Tibial artery (tissue), 4 donors: ENCODE measurements around the gene GIGYF1.

Experiments used
- DNase-seq, 2 donors: peaks; one replicate each; pipeline ENCODE4 v3.0.0-alpha.2; 2019
- H3K27ac ChIP-seq, 2 donors: fragments of 200-600 bp; sonication (generic) in 1 of 2; 1 replicate in 1 of 2; 2 replicates in 1 of 2; pipeline ENCODE4 v1.5.1; 2018 to 2019; ENCODE audit warnings: mild to moderate bottlenecking in 1 of 2
- H3K27me3 ChIP-seq, 2 donors: fragments of 200-600 bp; sonication (generic) in 1 of 2; one replicate each; pipeline versions ENCODE4 v1.5.1 to v1.6.0; 2016 to 2019
- H3K36me3 ChIP-seq, 3 donors: fragments of 200-600 bp; sonication (generic) in 2 of 3; one replicate each; pipeline ENCODE4 v1.5.1; 2016 to 2019; ENCODE audit warnings: mild to moderate bottlenecking in 2 of 3
- H3K4me1 ChIP-seq, 4 donors: fragments of 200-600 bp; sonication (generic) in 2 of 4; 1 replicate in 3 of 4; 2 replicates in 1 of 4; pipeline ENCODE4 v1.5.1; 2016 to 2019
- H3K4me3 ChIP-seq, 2 donors: fragments of 200-600 bp; sonication (generic) in 1 of 2; 1 replicate in 1 of 2; 2 replicates in 1 of 2; pipeline ENCODE4 v1.5.1; 2018 to 2019; ENCODE audit warnings: mild to moderate bottlenecking in 2 of 2
- H3K9me3 ChIP-seq, 3 donors: fragments of 200-600 bp; sonication (generic) in 1 of 3; one replicate each; pipeline ENCODE4 v1.5.1; 2016 to 2019
- intact Hi-C: fragments of 100-400 bp; cut with DNase I; formaldehyde crosslinking; loops from one replicate; pipeline ENCODE4 v1.15.0; 2023; ENCODE audit warnings: low total_unique reads
- TF ChIP-seq, protein P1 (sequence below), 2 experiments: fragments of 200-600 bp in 1 of 2; fragments of 450-650 bp in 1 of 2; IDR thresholded peaks; one replicate each; pipeline ENCODE4 v1.5.1; 2017 to 2019; ENCODE audit warnings: antibody characterized with exemption in 2 of 2, mild to moderate bottlenecking in 1 of 2, moderate library complexity in 1 of 2

Gene GIGYF1

DNA sequence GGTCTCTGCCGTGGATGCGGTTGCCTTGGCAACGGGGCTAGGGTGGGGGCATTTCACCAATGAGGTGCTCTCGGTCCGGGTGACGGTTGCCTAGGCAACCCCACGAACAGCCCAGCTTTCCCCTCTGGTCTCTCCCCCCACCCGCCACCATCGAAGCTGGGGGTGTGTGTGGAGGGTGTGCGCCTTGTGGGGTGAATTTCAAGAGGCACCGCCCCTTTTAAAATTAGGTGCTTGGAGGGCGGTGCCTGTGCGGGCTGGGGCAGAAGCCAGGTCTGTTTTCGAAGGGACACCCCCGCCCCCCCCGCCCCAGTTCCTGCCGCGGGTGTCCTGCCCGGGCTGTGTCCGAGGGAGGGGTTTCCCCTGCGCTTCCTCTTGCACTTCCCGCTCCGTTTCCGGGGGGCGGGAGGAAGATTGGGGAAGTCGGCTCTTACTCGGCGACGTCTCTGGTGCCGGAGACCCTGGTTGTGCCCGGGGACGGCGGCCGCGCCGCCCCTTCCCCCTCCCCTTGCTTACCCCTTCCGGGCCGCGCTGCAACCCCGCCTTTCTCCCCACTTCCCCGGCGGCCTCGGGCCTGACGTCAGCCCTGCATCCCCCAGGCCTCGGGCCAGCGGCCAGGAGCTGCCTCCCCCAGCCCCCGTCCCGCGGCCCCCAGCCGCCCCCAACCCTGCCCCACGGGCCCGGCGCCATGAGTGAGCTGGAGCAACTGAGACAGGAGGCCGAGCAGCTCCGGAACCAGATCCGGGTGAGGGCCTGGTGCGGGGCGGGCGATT is 18.3 kb downstream of the GIGYF1 start:
- no peaks in the 10 kb centered on the region for H3K27me3 ChIP-seq
- H3K4me3 ChIP-seq: peak overlapping the region; percentile 98 to 99
- peaks cover 29 to 44% (median 40%) of the 10 kb centered on the region in 3 donors for H3K36me3 ChIP-seq
- TF ChIP-seq, protein P1, sequence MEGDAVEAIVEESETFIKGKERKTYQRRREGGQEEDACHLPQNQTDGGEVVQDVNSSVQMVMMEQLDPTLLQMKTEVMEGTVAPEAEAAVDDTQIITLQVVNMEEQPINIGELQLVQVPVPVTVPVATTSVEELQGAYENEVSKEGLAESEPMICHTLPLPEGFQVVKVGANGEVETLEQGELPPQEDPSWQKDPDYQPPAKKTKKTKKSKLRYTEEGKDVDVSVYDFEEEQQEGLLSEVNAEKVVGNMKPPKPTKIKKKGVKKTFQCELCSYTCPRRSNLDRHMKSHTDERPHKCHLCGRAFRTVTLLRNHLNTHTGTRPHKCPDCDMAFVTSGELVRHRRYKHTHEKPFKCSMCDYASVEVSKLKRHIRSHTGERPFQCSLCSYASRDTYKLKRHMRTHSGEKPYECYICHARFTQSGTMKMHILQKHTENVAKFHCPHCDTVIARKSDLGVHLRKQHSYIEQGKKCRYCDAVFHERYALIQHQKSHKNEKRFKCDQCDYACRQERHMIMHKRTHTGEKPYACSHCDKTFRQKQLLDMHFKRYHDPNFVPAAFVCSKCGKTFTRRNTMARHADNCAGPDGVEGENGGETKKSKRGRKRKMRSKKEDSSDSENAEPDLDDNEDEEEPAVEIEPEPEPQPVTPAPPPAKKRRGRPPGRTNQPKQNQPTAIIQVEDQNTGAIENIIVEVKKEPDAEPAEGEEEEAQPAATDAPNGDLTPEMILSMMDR (IDR thresholded peaks at IDR 0.05): no peak
- peak; percentile 84 to 91 for DNase-seq
- peaks cover 0 to 36% (median 14%) of the 10 kb centered on the region in 4 donors for H3K4me1 ChIP-seq
- H3K27ac ChIP-seq: peak overlapping the region; percentile 99 to 100
- H3K9me3 ChIP-seq: no peaks in the 10 kb centered on the region
- intact Hi-C loops: loop anchor here (5.0 to 10.0 kb wide), 2 partner anchors 88 to 201 kb away; partner anchors contain the start of genes FBXO24, LRCH4 and TSC22D4

DNA sequence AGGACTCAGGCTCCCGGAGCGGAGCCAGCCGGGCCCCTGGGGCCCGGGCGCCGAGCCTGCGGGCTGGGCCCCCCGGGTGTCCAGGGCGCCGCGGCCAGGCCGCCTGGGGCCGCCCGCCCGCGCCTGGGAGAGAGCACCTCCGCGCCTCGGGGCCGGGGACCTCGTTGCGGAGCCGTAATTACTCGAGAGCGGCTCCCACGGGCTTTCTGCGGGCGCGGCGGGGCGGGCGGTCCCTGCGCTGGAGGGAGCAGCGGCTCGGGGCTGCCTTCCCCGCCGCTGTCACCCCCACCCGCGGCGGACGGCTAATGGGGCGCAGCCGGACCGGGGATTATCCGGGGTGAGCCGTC is 19.0 kb downstream of the GIGYF1 start:
- H3K9me3 ChIP-seq: no peaks in the 10 kb centered on the region
- no peak for DNase-seq
- H3K4me3 ChIP-seq: peak overlapping the region; percentile 98 to 99
- peaks cover 29 to 37% (median 35%) of the 10 kb centered on the region in 3 donors for H3K36me3 ChIP-seq
- intact Hi-C loops: loop anchor here (5.0 to 10.0 kb wide), 2 partner anchors 88 to 200 kb away; partner anchors contain the start of genes FBXO24, LRCH4 and TSC22D4
- TF ChIP-seq, protein P1 (IDR thresholded peaks at IDR 0.05): no peak
- H3K4me1 ChIP-seq: peaks cover 0 to 36% (median 14%) of the 10 kb centered on the region in 4 donors
- H3K27ac ChIP-seq: peak overlapping the region; percentile 99 to 100
- no peaks in the 10 kb centered on the region for H3K27me3 ChIP-seq

DNA sequence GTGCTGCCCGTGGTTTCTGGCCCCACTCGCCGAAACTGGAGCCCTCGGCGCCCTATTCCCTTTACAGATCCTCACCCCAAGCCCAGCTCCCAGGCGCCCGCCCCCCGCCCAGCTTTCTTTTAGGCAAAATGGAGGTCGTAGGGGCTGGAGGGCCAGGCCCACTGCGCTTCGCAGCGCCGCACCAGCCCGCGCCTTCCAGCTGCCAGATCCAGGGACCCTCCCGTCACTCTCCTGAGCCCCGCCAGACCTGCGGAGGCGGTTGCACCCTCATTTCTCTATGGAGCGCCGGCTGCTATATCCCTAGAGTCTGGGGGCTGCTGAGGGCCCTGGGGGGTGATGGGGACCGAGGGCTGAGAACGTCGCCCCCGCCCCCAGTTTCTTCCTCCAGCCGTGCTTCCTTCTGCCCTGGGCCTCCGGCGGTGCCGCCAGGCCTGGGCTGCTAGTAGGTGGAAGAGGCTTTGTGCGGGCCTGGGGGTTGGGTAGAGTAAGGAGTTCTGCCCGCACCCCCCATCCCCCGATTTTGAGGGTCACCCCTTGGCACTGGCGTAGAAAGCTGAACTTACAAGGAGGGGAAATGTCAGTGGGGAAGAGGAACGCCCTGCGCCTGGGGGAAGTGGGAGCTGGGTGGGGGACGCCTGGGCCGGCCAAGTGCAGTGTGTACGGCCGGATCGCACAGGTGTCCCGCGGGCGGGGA is 19.5 kb downstream of the GIGYF1 start:
- Histone ChIP-seq H3K9me3 (no peaks in the 10 kb centered on the region), H3K4me1 (peaks cover 0 to 31% (median 12%) of the 10 kb centered on the region in 4 donors), H3K27me3 (no peaks in the 10 kb centered on the region), H3K36me3 (peaks cover 29 to 34% (median 33%) of the 10 kb centered on the region in 3 donors), H3K4me3 (peak overlapping the region; percentile 98 to 99), H3K27ac (peak overlapping the region; percentile 99 to 100)
- DNase-seq: peak in 1 of 2 donors; percentile 76
- intact Hi-C loops: loop anchor here (5.0 to 10.0 kb wide), 2 partner anchors 87 to 200 kb away; partner anchors contain the start of genes FBXO24, LRCH4 and TSC22D4
- TF ChIP-seq, protein P1 (IDR thresholded peaks at IDR 0.05): no peak

DNA sequence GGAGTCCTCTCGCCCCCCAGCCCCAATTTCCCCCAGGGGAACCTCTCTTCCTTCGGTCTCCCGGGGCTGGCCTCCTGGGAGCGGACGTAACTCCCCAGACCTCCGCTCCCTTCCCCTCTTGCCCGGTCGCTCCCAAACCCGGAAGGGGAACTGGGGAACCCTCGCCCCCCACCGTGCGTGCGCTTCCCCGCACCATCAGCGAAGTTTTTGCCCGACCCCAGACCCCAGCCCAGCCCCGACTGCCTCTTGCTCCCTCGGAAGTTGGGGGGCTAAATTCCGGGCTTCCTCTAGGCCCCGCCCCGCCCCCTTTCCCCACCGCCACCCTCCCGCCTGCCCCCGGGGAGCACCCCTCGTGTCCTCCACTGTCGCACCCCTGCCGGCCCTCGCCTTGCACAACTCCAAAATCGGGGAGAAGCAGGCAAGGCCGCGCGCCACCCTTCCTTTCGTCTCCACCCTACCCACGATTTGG is 20.1 kb downstream of the GIGYF1 start:
- H3K4me3 ChIP-seq: peak overlapping the region; percentile 98 to 99
- H3K4me1 ChIP-seq: peaks cover 0 to 27% (median 11%) of the 10 kb centered on the region in 4 donors
- peak; percentile 72 to 81 for DNase-seq
- H3K27ac ChIP-seq: peak overlapping the region; percentile 99 to 100
- no peaks in the 10 kb centered on the region for H3K27me3 ChIP-seq
- intact Hi-C loops: loop anchor here (10.0 kb wide), 1 partner anchor 199 kb away; the partner anchor contains the start of gene TSC22D4
- TF ChIP-seq, protein P1 (IDR thresholded peaks at IDR 0.05): no peak
- H3K36me3 ChIP-seq: peaks cover 25 to 28% (median 27%) of the 10 kb centered on the region in 3 donors
- H3K9me3 ChIP-seq: no peaks in the 10 kb centered on the region

DNA sequence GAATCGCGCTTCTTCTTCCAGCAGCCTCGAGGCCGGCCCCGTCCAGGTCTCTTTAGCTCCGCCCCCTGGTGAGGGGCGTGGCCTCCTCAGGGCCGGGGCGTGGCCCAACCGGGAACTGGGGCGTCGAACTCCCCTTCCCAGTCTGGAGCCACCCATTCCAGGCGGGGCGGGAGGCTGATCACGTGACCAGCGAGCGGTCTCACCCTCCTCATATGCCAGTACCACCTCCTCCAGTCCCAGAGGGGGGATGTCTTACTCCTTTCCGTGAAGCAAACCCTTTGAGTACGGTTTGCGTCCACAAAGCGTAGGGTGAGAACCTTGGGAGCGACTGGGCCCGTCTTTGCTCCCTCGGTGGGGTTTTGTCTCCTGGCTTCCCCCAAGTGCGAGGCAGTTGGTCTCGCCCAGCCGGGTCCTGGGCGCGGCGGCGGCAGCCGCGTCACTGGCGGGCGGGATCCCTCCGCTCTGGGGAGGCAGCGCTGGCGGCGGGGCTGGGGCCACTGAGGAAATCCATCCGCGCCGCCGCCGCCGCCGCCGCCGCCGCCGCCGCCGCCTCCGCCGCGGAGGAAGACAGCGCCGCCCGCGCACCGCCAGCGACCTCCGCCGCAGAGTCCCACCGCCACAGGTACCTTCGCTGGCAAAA is 20.6 kb downstream of the GIGYF1 start, which contains the start of gene GNB2:
TSS of gene GNB2 (plus strand) at position 439 of the 640 bp plus-strand sequence. CDS start 2,526 bp downstream, outside the sequence.
- peak; percentile 99 to 100 for DNase-seq
- Histone ChIP-seq H3K9me3 (no peaks in the 10 kb centered on the region), H3K36me3 (peaks cover 20 to 22% (median 21%) of the 10 kb centered on the region in 3 donors), H3K27ac (peak within 1 kb of the TSS; percentile 99 to 100), H3K27me3 (no peaks in the 10 kb centered on the region), H3K4me3 (peak within 1 kb of the TSS; percentile 98 to 99), H3K4me1 (peaks cover 0 to 24% (median 11%) of the 10 kb centered on the region in 4 donors)
- intact Hi-C loops: loop anchor here (10.0 kb wide), 1 partner anchor 199 kb away; the partner anchor contains the start of gene TSC22D4
- TF ChIP-seq, protein P1 (IDR thresholded peaks at IDR 0.05): peak in 1 of 2 experiments; percentile 26
